ENCODE results near the gene RANBP3.
"Not testable (repeated sequence)": the region's sequence is repeated elsewhere in the genome, so short reads cannot be mapped to it uniquely, and the experiment has no call there.

The RANBP3 gene

DNA sequence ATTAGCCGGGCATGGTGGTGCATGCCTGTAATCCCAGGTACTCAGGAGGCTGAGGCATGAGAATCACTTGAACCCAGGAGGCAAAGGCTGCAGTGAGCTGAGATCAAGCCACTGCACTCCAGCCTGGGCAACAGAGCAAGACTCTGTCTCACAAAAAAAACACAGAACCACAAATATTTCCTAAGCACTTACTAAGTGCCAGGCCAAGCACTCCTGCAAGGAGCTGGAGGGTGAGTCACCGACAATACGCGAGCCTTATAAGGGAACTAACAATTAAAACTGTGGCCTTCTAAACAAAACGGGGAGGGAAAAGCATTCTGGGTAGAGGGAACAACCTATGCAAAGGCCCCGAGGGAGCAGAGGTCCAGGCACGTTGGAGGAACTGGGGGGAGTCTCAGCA lies 103.4 kb downstream of the RANBP3 start:
- DNase-seq: not testable (repeated sequence)

- DNase-seq: no peak
Measured at GRCh38 chr19:5873617-5874199, 104.2 kb downstream of the RANBP3 start.

- DNase-seq: no peak
Measured at GRCh38 chr19:5870986-5871394, 107.0 kb downstream of the RANBP3 start.

DNA sequence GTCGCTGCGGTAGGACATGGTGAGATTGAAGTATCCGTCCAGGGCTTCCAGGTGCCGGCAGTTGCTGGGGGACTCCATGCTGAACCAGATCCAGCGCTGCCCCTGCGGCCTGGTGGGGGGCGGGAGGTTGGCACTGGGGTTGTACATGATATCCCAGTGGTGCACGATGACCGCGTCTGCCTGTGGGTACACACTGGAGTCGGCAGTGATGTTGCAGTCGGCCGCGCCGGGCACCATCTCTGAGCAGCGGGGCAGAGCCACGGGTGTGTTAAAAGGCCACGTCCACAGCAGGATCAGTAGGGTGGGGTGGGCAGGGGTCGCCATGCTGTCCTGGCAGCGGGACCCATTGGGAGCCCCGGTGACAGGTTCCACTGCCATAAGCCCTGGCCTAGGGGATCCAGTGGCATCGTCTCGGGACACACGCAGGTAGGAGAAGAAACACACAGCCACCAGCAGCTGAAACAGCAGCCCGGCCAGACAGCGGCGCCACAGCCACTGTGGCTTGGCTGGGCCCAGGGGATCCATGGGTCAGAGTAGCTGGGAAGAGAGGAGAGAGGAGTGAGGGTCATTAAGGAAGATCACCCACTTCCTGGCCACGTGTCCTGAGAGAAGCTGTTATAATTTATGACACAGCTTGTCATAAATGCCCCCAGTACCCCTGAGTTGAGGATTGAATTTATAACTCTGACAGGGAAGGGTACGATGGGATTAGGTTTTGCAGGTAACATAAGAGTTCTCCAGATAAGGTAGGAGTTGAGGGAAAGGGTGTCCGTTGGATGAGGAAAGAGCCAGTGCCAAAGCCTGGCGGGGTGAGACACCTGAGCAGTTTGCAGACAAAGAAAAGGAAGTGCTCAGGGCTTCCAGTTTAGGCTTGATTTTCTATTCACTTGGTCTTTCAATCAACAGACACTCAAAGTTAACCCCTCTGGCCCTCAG lies 110.5 kb downstream of the RANBP3 start:
- no peak for DNase-seq

Data from activated CD4-positive, CD25-positive, alpha-beta regulatory T cell treated with anti-CD3 and anti-CD28 coated beads, Interleukin-2, amount 50 U/mL, for 72 hours (primary cell).